GM21528 (cell line): ENCODE results near the gene ABLIM2.

Experiments used
- ATAC-seq: cut with Tn5 transposase; IDR thresholded peaks from one replicate; pipeline ENCODE4 v1.9.1; 2021; ENCODE audit warnings: mild to moderate bottlenecking, moderate library complexity; ENCODE audit not compliant: unreplicated experiment, low FRiP score

The ABLIM2 gene

DNA sequence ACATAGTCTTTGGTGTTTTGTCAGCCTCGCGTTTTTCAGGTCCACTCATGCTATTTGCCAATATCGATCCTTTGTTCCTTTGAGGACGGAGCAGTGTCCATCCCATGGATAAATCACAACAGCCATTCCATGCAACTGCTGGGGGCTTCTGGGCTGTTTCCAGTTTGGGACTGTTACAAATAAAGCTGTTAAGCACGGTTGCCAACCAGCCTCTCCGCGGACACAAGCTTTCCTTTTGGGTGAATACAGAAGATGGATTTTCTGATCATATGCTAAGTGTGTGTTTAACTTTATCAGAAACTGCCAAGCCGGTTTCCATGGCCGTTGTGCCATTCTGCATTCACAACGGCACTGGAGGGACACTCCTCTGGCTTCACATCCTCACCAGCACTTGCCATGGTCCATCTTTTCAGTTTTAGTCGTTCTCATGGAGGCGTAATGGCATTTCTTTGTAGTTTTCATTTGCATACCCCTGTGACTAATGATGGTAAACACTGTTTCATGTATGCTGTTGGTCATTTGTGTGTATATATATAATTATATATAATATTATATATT, 67.8 kb downstream of the ABLIM2 start:
- no peak for ATAC-seq

- ATAC-seq = no peak
Measured at GRCh38 chr4:8090312-8090711, 68.3 kb downstream of the ABLIM2 start.

GRCh38 chr4:8089862-8090261, 68.8 kb downstream of the ABLIM2 start:
- no peak for ATAC-seq

- no peak for ATAC-seq
Measured at GRCh38 chr4:8088966-8089491, 69.6 kb downstream of the ABLIM2 start.

DNA sequence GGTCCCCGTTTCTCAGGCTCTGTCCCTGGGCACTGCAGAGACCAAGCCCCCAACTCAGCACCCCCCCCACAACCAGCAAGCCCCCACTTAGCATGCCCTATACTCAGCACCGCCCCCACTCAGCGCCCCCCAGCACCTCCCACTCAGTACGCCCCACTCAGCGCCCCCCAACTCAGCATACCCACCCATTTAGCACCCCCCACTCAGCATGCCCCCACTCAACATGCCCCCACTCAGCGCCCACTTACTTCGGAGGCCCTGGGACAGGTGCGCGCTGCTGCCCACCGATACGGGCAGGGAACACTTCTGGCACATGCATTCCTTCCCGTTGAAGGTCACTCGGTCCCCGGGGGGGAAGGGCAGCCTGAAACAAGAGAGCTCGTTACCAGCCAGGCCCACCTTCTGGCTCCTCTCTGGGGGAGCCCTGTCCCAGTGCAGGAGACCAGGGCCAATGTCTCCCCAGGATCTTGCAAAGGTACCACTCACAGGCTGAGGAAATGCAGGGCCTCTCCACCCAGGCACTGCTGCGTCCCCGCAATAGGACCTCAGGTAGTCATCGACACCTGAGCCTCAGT, 70.6 kb downstream of the ABLIM2 start:
- no peak for ATAC-seq

DNA sequence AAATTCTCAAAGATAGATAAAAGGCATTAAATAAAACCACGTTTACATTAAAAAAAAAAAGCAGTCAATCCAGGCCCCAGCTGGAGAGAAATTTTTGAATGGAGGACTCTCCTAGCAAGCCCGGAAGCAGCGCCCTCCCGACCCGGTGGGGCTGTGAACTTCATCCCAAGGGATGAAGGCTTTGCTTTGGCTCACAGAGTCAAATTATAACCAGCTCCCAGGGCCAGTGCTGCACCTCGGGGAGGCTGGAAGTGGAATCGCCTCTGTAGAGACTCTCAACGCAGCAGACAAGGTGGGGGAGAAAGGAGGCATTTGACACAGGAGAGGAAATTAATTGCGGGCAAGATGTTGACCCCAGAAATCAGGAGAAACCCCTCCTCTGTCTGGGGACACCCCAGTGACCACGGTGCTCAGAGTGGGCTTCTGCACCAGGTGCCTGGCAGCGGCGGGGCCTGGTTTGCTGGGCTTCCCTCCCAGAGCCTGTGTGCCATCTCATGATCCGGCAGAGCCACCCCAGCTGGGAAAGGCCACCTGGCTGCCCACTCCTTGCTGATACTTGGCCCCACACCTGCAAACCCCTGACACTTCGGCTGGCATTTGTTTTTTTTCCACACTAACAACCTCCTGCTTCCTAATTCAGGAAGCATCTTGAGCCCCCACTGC, 71.7 kb downstream of the ABLIM2 start:
- no peak for ATAC-seq

DNA sequence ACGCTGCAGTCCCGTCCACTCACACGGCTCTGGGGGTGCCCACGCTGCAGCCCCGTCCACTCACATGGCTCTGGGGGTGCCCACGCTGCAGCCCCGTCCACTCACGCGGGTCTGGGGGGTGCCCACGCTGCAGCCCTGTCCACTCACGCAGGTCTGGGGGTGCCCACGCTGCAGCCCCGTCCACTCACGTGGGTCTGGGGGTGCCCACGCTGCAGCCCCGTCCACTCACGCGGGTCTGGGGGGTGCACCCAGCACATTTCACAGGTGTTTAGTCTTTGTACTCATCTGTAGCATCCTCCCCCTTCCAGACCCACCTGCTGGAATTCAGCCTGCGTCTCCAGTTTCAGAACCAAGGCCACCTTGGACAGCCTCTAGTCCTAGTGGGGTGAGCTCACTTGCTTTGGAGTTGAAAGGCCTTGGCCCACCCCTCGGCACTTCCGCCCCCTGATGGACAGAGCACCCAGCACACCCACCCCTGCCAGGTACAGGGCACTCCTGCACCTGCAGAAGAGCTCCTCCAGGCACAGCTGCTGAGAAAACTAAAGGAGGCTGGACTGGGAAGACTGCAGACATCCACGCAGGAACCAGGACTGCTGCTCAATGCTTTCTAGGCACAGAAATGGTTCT, 73.0 kb downstream of the ABLIM2 start:
- ATAC-seq = no peak

- ATAC-seq = no peak
Measured at GRCh38 chr4:8084712-8085490, 73.7 kb downstream of the ABLIM2 start.

DNA sequence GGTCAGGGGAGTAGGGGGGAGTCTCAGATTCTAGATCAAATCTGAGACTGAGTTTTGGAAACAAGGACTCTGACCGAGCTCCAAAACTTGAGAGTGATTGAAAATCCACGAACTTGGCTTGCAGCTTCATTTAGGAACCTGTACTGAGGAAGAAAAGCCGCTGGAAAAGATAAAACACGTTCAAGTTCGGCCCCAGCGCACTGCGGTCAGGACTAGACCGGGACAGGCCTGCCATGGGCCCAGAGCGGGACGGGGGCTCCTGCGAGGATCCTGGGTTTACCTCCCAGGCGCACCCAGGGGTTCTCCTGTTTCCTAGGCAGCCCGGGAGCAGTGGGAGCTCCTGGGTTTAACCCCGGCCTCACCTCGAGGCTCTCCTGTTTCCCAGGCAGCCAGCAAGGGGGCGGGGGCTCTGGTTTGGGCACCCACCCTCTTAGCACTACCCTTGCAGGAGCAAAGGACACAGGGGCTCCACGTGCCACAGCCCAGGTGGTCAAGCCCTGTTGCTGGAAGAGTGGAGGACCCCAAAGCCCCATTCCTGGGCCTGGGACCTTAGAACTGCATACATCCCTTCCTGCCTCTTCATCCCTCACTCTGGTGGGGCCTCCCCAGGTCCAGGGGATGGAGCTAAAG, 74.5 kb downstream of the ABLIM2 start:
- no peak for ATAC-seq

- no peak for ATAC-seq
Measured at GRCh38 chr4:8083086-8083825, 75.4 kb downstream of the ABLIM2 start.

DNA sequence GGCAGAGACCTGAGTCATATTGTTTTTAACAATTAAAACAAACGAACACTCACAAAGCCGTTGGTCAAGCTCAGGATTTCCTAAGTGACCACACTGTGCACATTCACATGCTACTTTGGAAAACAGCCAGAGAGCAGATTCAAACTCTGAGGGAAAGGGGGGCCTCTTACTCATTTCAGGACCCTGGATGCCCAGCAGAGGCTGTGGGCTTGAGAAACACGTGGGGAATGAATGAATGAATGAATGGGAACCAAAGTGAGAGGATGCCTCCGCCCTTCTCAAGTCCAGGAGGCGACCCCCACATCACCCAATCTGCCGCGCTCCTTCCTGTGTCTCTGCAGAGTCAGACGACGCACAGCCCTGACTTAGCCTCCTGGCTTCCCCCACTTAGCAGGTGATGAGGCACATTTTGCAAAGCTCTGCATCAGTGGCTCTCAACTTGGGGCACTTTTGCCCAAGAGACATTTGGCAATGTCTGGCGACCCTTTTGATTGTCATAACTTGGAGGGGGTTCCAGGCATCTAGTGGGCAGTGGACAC, 76.0 kb downstream of the ABLIM2 start:
- no peak for ATAC-seq

DNA sequence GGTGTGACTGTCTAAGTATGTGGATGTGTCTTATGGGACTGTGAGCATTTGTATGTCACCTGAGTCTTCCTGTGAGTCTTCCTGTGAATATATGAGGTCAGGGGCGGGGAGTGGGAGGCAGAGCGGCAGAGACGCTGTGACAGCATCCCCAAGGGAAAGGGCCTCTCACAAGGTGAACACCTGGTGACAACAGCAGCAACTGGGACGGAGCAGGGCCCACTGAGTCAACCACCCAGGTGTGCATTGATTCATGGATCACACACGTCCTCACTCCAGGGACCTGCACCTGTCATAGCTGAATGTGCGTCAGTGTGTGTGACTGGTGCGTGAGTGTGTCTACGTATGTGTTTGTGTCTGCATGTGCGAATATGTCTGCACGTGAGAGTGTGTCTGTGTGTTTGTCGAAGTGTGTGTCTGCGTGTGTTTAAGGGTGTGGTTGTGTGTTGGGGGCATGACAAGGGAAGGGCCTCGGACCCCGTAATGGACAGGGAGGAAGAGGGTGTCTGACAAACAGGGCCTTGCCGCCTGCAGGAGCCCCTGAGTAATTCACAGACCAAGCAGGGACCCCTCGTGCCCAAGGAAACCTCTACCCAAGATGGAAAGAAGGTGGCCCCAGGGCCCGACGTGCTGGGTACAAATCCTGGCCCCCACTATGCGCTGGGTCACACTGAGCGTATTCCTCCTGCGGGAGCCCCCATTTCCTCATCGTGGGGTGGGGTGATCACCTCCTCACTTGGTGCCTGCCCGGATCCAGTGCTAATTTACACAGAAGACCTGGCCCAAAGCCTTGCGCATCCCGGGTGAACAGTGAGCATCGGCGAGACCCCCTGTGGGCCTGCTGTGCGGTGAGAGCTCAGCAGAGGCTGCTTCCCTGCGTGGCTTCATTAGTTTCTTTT, 76.7 kb downstream of the ABLIM2 start:
- ATAC-seq = no peak

- ATAC-seq = no peak
Measured at GRCh38 chr4:8081171-8081570, 77.4 kb downstream of the ABLIM2 start.

DNA sequence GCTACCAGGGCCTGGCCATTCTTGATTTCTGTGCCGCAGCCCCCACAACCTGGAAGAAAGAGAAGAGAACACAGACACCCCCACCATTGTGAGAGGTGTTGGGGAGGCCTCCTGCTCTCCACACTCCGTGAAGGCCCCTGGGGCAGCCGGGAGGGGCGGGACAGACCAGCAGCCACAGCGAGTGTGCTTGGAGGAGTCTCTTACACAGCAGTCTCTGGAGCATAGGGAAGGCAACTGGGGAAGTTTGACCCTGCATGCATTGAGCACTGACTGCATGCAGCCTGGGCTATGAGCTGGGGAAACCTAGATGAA, 77.9 kb downstream of the ABLIM2 start:
- no peak for ATAC-seq

- no peak for ATAC-seq
Measured at GRCh38 chr4:8079916-8080753, 78.5 kb downstream of the ABLIM2 start.

GRCh38 chr4:8079031-8079885, 79.4 kb downstream of the ABLIM2 start:
- ATAC-seq = no peak

GRCh38 chr4:8078610-8079015, 80.0 kb downstream of the ABLIM2 start:
- no peak for ATAC-seq
